ENCODE data around the gene AP3S2. TPM values are rescaled to one million over a fixed set of nuclear protein-coding genes. Genes with fewer than 3 reads are reported as not detected.

The AP3S2 gene
- total and polyA plus RNA-seq, 2 donors, result 12.2 to 30.3 TPM

Other genes with a start within 250 kb of the AP3S2 start
- gene KIF7, start 238.5 kb downstream of the AP3S2 start, total RNA-seq, result 2.7 TPM
- gene KIF7, start 238.5 kb downstream of the AP3S2 start, polyA plus RNA-seq, result 2.9 TPM
- gene PLIN1, start 214.6 kb downstream of the AP3S2 start, total RNA-seq, result 0.05 TPM
- 1.0 TPM for gene PLIN1, start 214.6 kb downstream of the AP3S2 start, polyA plus RNA-seq
- gene PEX11A, start 203.2 kb downstream of the AP3S2 start, total RNA-seq, result 2.5 TPM
- gene PEX11A, start 203.2 kb downstream of the AP3S2 start, polyA plus RNA-seq, result 3.8 TPM
- 0.09 TPM for gene WDR93, start 203.2 kb downstream of the AP3S2 start, total RNA-seq
- 0.32 TPM for gene WDR93, start 203.2 kb downstream of the AP3S2 start, polyA plus RNA-seq
- gene MESP1, start 142.7 kb downstream of the AP3S2 start, total RNA-seq, result 0.38 TPM
- 0.50 TPM for gene MESP1, start 142.7 kb downstream of the AP3S2 start, polyA plus RNA-seq
- gene MESP2, start 117.7 kb downstream of the AP3S2 start, total RNA-seq, result 0.19 TPM
- 0.16 TPM for gene MESP2, start 117.7 kb downstream of the AP3S2 start, polyA plus RNA-seq
- gene ANPEP, start 79.1 kb downstream of the AP3S2 start, total RNA-seq, result 6.9 TPM
- gene ANPEP, start 79.1 kb downstream of the AP3S2 start, polyA plus RNA-seq, result 12.5 TPM
- gene ARPIN, start 19.0 kb upstream of the AP3S2 start, total RNA-seq, result 2.7 TPM
- 7.8 TPM for gene ARPIN, start 19.0 kb upstream of the AP3S2 start, polyA plus RNA-seq
- 12.5 TPM for gene ZNF710, start 107.3 kb upstream of the AP3S2 start, total RNA-seq
- gene ZNF710, start 107.3 kb upstream of the AP3S2 start, polyA plus RNA-seq, result 21.9 TPM
- gene IDH2, start 208.5 kb upstream of the AP3S2 start, total RNA-seq, result 207 TPM
- 68.7 TPM for gene IDH2, start 208.5 kb upstream of the AP3S2 start, polyA plus RNA-seq

All from thymus (tissue), 2 donors.